ENCODE data around the gene NEK10.
"Not testable (repeated sequence)": the region's sequence is repeated elsewhere in the genome, so short reads cannot be mapped to it uniquely, and the experiment has no call there.

NEK10 gene

GRCh38 chr3:27353221-27353620 lies 16.0 kb downstream of the NEK10 start:
- DNase-seq, result no peak

DNA sequence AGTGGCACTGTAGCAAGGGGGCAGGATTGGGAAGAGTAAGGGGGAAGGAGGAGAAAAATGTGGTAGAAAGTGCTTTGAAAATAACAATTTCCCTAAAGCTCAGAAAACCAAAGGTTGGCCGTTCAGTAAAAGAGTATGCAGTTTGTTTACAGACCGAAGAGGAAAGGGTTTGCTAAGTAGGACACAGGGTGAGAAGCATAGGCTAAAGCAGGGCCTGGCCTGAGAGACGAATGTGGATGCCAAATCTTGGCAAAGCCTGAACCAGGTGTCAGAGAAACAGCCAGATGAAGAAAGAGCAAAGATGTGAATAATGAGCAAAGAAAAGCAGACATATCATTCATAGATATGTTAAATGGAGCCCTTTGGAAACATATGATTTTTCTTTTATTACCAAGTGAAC lies 17.1 kb downstream of the NEK10 start:
- no peak for DNase-seq

- no peak for DNase-seq
These were observed 19.4 kb downstream of the NEK10 start for GRCh38 chr3:27349832-27350231.

DNA sequence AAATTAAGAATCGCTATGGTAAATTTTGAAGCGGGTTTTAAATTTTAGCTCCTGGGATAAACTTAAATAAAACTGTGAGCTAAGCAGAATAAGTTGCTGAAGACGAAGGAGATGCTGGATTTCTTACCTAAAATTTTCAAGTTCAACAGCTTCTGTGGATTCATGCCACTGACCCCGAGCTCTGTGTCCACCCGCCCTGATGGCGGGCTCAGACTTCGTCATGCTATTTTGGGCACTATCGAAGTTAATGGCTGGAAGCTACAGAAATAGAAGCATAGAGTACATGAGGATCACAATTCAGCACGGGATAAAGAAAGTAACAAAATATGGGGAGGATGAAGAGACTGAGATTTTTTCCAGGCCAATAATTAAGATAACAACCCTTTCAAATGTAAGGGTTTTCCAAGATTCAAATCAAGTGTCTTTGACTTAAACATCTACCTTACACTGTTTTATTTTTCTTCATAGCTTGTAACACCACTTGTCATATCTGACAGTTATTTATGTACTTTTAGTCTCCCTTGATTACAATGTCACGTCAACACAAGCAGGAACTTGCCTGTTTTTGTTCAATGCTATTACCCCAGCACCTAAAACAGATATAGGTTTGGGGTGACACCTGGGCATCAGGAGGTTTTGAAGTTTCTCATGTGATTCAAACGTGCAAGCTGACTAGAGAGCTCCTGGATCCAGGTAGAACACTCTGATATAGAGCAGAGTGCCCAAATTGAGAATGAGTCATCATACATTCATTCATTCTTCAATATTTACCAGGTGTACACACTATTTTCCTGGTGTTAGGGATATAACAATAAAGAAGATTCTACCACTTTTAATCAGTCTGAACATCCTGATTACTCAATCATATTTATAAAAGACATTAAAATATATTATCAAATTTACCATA lies 23.0 kb downstream of the NEK10 start:
- no peak for DNase-seq

DNA sequence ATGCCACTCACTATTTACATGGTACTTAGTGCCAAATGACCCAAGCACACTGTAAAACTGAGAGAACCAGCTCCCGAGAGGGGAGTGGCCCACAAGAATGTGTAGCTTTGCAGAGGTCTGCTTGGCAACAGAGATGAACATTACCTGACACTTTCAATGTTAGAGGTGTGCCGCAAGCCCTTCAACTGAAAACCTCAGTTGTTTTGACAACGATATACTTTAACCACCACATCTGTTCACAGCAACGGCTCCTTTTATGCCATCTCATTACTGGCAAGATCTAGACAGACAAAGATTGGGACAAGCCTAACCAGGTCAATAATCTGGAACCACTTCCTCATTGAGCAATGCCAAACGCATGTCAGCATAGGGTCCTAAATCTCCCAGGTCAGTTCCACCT lies 23.7 kb downstream of the NEK10 start:
- DNase-seq, result no peak

DNA sequence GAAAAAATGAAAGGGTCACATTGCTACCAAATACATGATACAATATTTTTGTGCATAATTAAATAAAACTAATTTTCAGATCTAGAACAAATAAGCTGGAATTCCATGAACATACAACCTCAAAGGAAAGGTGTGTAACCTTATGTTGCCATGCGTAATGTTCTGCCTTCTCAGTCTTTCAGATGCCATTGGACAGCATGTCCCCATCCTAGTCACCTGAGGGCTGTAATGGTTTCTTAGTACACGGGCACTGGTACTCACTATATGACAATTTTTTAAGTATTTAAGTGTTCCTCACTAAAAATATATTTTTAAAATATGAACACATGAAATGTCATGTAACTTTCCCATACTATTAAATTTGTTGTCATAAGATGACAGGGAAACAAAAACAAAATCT lies 24.1 kb downstream of the NEK10 start:
- DNase-seq, result no peak

GRCh38 chr3:27344192-27344591 lies 25.0 kb downstream of the NEK10 start:
- DNase-seq, result no peak

- no peak for DNase-seq
These were observed 26.9 kb downstream of the NEK10 start for GRCh38 chr3:27342267-27342666.

GRCh38 chr3:27340534-27340933 lies 28.6 kb downstream of the NEK10 start:
- no peak for DNase-seq

DNA sequence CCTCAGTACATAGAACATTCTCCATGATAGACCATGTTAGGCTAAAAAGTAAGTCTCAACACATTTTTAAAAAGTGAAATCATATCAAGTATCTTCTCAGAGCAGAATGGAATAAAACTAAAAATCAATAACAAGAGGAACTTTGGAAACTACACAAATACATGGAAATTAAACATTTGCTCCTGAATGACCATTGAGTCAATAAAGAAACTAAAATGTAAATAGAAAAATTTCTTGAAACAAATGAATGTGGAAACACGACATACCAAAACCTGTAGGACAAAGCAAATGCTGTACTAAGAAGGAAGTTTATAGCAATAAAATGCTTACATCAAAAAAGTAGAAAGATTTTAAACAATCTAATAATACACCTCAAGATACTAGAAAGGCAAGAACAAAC lies 33.6 kb downstream of the NEK10 start:
- DNase-seq, result no peak

DNA sequence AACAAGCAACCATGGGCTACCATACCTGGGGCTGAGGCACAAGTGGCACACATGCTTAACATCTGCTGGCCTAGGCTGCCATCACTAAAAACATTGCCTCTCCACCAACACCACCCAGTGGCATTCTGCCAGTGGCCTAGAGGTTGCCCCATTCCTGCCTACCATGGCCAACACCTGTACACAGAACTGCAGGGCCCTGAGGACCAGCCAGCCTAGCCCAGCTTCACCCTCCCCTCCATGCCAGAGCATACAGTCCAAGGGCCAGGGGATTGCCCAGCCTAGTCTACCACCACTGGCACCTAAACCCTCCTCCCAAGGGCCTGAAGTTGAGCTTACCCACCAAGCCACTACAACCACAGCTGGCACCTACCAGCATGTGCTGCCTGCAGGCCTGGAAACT lies 35.3 kb downstream of the NEK10 start:
- no peak for DNase-seq

GRCh38 chr3:27328982-27329762 lies 40.0 kb downstream of the NEK10 start:
- DNase-seq, result not testable (repeated sequence)

- no peak for DNase-seq
These were observed 42.3 kb downstream of the NEK10 start for GRCh38 chr3:27326629-27327545.

GRCh38 chr3:27326202-27326601 lies 43.0 kb downstream of the NEK10 start:
- no peak for DNase-seq

- DNase-seq, result no peak
These were observed 43.8 kb downstream of the NEK10 start for GRCh38 chr3:27325419-27325818.

- DNase-seq, result no peak
These were observed 44.5 kb downstream of the NEK10 start for GRCh38 chr3:27324686-27325085.

DNA sequence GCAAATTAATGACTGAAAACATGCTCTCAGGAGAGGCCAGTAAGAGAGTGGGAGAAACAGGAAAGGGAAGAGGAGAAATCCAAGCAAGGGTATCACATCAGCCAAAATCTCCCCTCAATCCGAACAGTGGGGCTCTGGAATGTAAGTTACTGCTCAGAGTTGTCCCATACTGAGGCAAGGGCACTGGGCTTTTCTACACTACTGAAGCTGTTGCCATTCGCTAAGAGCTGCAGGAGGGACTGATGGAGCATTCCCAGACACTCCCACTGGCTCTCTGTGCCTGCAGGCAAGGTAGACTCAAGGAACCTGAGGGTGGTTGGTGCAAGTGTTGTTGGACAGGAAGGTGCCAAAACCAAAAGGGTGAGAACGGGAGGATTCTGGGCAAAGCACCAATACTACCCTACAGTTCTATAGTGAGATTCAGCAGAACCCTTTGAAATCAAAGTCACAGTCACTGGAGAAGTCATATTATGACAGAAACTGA lies 46.1 kb downstream of the NEK10 start:
- no peak for DNase-seq

GRCh38 chr3:27322634-27323033 lies 46.5 kb downstream of the NEK10 start:
- no peak for DNase-seq

DNA sequence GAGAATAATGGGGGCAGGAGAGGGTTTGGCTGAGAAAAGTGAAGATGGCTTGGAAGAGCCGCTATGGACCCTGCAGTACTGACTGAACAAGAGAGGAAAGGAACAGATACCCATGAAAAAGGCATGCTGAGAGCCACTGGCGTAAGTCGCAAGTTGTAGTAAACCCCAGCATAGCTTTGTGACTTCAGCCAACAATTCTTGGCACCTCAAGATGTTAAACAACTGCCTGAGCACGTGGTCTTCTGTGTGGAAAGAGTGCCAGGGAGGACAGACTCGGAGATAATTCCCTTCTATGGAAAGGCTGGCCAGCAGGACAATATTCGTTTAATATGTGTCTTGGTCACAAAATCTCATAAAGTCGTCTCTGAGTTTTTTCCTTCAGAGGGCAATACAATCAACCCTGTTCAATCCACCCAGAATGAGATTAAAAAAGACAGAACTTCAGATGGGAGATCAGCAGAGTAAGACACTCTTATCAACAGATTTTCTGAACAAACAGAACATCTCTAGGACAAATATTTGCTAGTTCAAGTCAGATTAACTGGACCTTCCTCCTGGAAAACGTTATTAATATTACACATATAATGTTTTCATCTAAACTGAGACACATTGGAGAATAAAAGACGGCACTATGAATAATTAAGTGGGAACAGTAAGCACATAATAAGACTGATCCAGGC lies 49.2 kb downstream of the NEK10 start:
- DNase-seq, result no peak

GRCh38 chr3:27319304-27319703 lies 49.9 kb downstream of the NEK10 start:
- no peak for DNase-seq

DNA sequence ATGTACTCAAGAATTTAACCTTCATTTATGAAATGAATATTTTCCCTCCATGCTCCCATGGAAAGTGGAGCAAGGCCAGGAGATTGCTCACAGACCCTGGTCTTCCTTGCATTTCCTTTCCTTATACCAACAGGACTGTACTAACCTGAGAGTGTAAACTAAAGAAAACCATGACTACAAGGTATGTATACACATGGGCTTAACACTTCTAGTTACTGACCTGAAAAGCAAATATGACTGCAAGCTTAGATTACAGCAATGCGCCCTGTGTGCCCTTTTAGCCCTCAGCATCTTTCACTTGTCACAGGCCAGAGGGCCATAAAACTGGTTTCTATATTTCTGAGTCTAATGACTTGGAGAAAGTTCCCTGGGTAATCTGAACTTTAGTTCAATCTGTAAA lies 52.1 kb downstream of the NEK10 start:
- no peak for DNase-seq

- no peak for DNase-seq
These were observed 54.2 kb downstream of the NEK10 start for GRCh38 chr3:27315003-27315402.

All from COR-L47 (cell line).